Activated CD4-positive, alpha-beta T cell treated with anti-CD3 and anti-CD28 coated beads, Interleukin-2, amount 10 ng/mL, durations not matched to agents 7 days and 5 days (primary cell): ENCODE measurements around the gene KCNG1. TPM values are rescaled to one million over a fixed set of nuclear protein-coding genes. Genes with fewer than 3 reads are reported as not detected.
A peak's percentile ranks its signal among the peaks of the same experiment; 100 is the strongest.
"Not testable (repeated sequence)": the region's sequence is repeated elsewhere in the genome, so short reads cannot be mapped to it uniquely, and the experiment has no call there.

Experiments
- CTCF ChIA-PET: fragments of 350-600 bp; sonication (Branson Sonifier 250); formaldehyde crosslinking; loops from one replicate; lab custom pipeline; 2021; ENCODE audit warnings: antibody characterized with exemption; lab: Charles Lee
- POLR2A ChIA-PET: fragments of 350-600 bp; sonication (Branson Sonifier 250); formaldehyde crosslinking; loops from one replicate; lab custom pipeline; 2021; ENCODE audit warnings: antibody characterized with exemption; lab: Charles Lee
- DNase-seq: peaks from one replicate; pipeline ENCODE4 v3.0.0-alpha.2; 2020
- H3K27ac Mint-ChIP-seq: one replicate; pipeline ENCODE4 v1.8.0; 2021; ENCODE audit warnings: mild to moderate bottlenecking, moderate library complexity, mixed read lengths
- H3K27me3 Mint-ChIP-seq: one replicate; pipeline ENCODE4 v1.8.0; 2021; ENCODE audit warnings: mixed read lengths
- H3K36me3 Mint-ChIP-seq: one replicate; pipeline ENCODE4 v1.8.0; 2021; ENCODE audit warnings: low read depth, mixed read lengths
- H3K4me1 Mint-ChIP-seq: one replicate; pipeline ENCODE4 v1.8.0; 2021; ENCODE audit warnings: mixed read lengths
- H3K4me3 Mint-ChIP-seq: one replicate; pipeline ENCODE4 v1.8.0; 2021; ENCODE audit warnings: mild to moderate bottlenecking, moderate library complexity, mixed read lengths
- H3K9me3 Mint-ChIP-seq: one replicate; pipeline ENCODE4 v1.8.0; 2021; ENCODE audit warnings: mixed read lengths
- total RNA-seq, 2 experiments: library from RNA; stranded (reverse); gene quantifications; one replicate each; pipeline ENCODE4 v1.2.3, GENCODE V29; 2021

Gene KCNG1
- total RNA-seq, 2 experiments from 2014 or later: not detected

DNA sequence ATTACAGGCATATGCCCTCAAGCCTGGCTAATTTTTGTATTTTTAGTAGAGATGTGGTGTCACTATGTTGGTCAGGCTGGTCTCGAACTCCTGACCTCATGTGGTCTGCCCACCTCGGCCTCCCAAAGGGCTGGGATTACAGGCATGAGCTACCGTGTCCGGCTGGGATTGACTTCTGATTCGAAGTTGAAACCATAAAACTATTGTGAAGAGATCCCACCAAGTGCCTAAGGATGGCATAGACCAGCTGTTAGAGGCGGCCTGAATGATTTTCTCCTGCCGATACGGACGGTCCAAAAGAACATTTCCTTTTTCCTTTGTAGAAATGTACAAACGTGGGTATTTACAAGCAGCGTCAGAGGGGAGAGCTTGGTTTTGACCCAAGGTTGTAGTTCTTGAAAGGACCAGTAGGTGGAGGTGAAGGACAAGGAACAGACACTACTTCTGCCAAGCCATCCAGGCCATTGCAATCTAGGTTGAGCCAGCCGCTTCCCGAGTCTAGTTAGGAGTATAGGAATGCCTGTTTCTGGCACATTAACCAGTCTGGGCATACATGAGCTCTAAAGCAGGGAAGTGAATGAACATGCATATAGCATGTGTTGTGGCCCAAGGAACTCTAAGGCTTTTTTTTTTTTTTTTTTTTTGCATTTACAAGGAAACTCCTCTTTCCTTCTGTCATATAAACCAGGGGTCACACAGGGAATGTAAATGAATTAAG lies 35.3 kb downstream of the KCNG1 start:
- ChIA-PET CTCF (interaction anchor here (0.6 to 1.8 kb wide), 25 partner anchors 9 to 1128 kb away, joined by 3 to 29 read pairs (median 4); partner anchors contain the start of gene BCAS4), POLR2A (no interaction called here)
- no peaks in the 10 kb centered on the region for H3K4me1 Mint-ChIP-seq
- H3K27me3 Mint-ChIP-seq: peaks cover 28% of the 10 kb centered on the region
- no peak overlapping the region for H3K27ac Mint-ChIP-seq
- H3K4me3 Mint-ChIP-seq: no peak overlapping the region
- H3K36me3 Mint-ChIP-seq: no peaks in the 10 kb centered on the region
- no peaks in the 10 kb centered on the region for H3K9me3 Mint-ChIP-seq
- DNase-seq: peak; percentile 81

GRCh38 chr20:50983321-50983720 lies 39.6 kb downstream of the KCNG1 start:
- DNase-seq: no peak
- ChIA-PET CTCF (no interaction called here), POLR2A (no interaction called here)
- H3K27ac Mint-ChIP-seq: no peak overlapping the region
- H3K27me3 Mint-ChIP-seq: peaks cover 35% of the 10 kb centered on the region
- H3K9me3 Mint-ChIP-seq: no peaks in the 10 kb centered on the region
- no peaks in the 10 kb centered on the region for H3K36me3 Mint-ChIP-seq
- no peak overlapping the region for H3K4me3 Mint-ChIP-seq
- H3K4me1 Mint-ChIP-seq: peaks cover 4% of the 10 kb centered on the region

DNA sequence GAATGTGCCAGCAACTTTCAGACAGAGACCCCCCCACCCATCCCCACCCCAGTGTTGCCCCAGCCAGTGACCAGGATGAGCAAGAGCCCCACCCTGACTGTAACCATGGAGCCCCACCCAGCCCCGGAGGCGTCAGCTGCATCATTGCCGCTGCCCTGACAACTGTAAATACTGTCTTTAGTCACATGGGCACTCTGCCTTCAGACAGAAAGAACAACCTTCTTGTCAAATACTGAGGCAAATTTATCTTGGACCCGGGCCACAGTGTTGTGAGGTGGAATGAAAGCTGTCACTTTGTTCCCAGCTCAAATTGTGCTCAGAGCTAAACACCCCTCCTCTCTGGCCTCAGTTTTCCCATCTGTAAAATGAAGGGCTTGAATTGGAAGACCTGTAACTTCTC lies 40.5 kb downstream of the KCNG1 start:
- Mint-ChIP-seq H3K4me1 (peaks cover 4% of the 10 kb centered on the region), H3K27me3 (peaks cover 37% of the 10 kb centered on the region), H3K4me3 (no peak overlapping the region), H3K36me3 (no peaks in the 10 kb centered on the region), H3K9me3 (no peaks in the 10 kb centered on the region), H3K27ac (no peak overlapping the region)
- CTCF ChIA-PET: interaction anchor here (0.7 to 2.6 kb wide), 11 partner anchors 9 to 336 kb away, joined by 3 to 10 read pairs (median 5); partner anchors contain the start of genes DPM1 and MOCS3
- DNase-seq: peak; percentile 16
- POLR2A ChIA-PET: interaction anchor here (0.7 kb wide), 1 partner anchor 403 kb away, joined by 3 read pairs; no protein-coding TSS in a partner anchor

GRCh38 chr20:50981714-50982048 lies 41.2 kb downstream of the KCNG1 start:
- ChIA-PET POLR2A (interaction anchor here (0.7 kb wide), 1 partner anchor 403 kb away, joined by 3 read pairs; no protein-coding TSS in a partner anchor), CTCF (interaction anchor here (0.5 to 2.6 kb wide), 17 partner anchors 9 to 343 kb away, joined by 3 to 10 read pairs (median 3); partner anchors contain the start of genes ADNP, BCAS4, DPM1 and MOCS3)
- H3K27ac Mint-ChIP-seq: no peak overlapping the region
- no peak overlapping the region for H3K4me3 Mint-ChIP-seq
- H3K36me3 Mint-ChIP-seq: no peaks in the 10 kb centered on the region
- H3K4me1 Mint-ChIP-seq: peaks cover 4% of the 10 kb centered on the region
- H3K27me3 Mint-ChIP-seq: peaks cover 37% of the 10 kb centered on the region
- DNase-seq: no peak
- H3K9me3 Mint-ChIP-seq: no peaks in the 10 kb centered on the region

GRCh38 chr20:50980851-50981713 lies 41.8 kb downstream of the KCNG1 start:
- Mint-ChIP-seq H3K4me3 (no peak overlapping the region), H3K27me3 (peaks cover 33% of the 10 kb centered on the region), H3K4me1 (peaks cover 4% of the 10 kb centered on the region), H3K9me3 (no peaks in the 10 kb centered on the region), H3K36me3 (no peaks in the 10 kb centered on the region), H3K27ac (no peak overlapping the region)
- peak; percentile 79 for DNase-seq
- CTCF ChIA-PET: interaction anchor here (0.5 to 2.6 kb wide), 18 partner anchors 8 to 665 kb away, joined by 3 to 10 read pairs (median 3); partner anchors contain the start of genes ADNP, BCAS4, DPM1 and MOCS3
- POLR2A ChIA-PET: no interaction called here

DNA sequence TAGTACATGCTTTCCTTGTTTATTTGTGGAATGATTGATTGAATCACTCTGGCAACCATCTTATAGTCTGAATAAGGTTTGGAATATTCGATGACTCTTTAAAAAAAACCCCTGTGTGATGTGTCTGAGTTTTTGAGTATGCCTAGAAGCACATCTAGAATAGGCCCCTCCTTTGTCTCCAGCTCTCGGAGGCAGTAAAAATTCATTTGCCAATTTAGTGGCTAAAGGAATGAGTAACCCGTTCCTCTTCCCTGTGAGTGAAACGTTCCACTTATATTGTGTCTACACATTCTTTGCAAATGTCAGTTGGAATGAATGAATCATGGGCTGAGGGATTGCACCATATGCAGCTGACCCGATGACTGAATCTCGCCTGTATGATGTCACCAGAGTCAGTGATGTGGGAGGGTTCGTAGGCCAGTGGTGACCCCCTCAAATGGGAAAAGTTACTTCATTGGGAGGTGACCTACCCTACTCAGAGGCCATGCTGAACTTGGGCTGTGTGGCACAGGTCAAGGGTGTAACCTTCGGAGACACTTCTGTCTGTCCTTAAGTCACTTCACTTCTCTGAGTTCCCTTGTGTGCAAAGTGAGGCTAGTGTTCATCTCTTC lies 42.7 kb downstream of the KCNG1 start:
- no peak overlapping the region for H3K27ac Mint-ChIP-seq
- no peak overlapping the region for H3K4me3 Mint-ChIP-seq
- DNase-seq: no peak
- CTCF ChIA-PET: interaction anchor here (0.9 to 2.6 kb wide), 6 partner anchors 10 to 665 kb away, joined by 3 to 10 read pairs (median 3); partner anchors contain the start of genes DPM1 and MOCS3
- H3K4me1 Mint-ChIP-seq: peaks cover 4% of the 10 kb centered on the region
- POLR2A ChIA-PET: interaction anchor here (0.6 kb wide), 1 partner anchor 330 kb away, joined by 3 read pairs; no protein-coding TSS in a partner anchor
- no peaks in the 10 kb centered on the region for H3K36me3 Mint-ChIP-seq
- H3K9me3 Mint-ChIP-seq: no peaks in the 10 kb centered on the region
- peaks cover 33% of the 10 kb centered on the region for H3K27me3 Mint-ChIP-seq

DNA sequence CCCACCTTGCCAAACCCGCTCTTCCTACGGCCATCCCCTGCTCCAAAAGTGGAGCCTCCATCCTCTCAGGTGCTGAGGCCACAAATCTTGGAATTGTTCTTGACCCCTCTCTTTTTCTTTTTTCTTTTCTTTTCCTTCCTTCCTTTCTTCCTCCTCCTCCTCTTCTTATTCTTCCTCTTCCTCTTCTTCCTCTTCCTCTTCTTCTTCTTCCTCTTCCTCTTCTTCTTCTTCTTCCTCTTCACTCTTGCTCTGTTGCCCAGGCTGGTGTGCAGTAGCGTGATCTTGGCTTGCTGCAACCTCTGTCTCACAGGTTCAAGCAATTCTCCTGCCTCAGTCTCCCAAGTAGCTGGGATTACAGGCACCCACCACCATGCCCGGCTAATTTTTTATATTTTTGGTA lies 44.4 kb downstream of the KCNG1 start:
- peaks cover 27% of the 10 kb centered on the region for H3K27me3 Mint-ChIP-seq
- H3K36me3 Mint-ChIP-seq, H3K9me3 Mint-ChIP-seq, DNase-seq, H3K27ac Mint-ChIP-seq, POLR2A ChIA-PET, H3K4me3 Mint-ChIP-seq, H3K4me1 Mint-ChIP-seq, CTCF ChIA-PET: not testable (repeated sequence)

GRCh38 chr20:50977066-50978021 lies 45.6 kb downstream of the KCNG1 start:
- ChIA-PET CTCF (interaction anchor here (1.1 kb wide), 1 partner anchor 329 kb away, joined by 3 read pairs; no protein-coding TSS in a partner anchor), POLR2A (no interaction called here)
- DNase-seq: no peak
- Mint-ChIP-seq H3K27ac (no peak overlapping the region), H3K36me3 (no peaks in the 10 kb centered on the region), H3K27me3 (peaks cover 19% of the 10 kb centered on the region), H3K9me3 (no peaks in the 10 kb centered on the region), H3K4me3 (no peak overlapping the region), H3K4me1 (peaks cover 4% of the 10 kb centered on the region)

GRCh38 chr20:50975701-50976330 lies 47.1 kb downstream of the KCNG1 start:
- ChIA-PET CTCF (interaction anchor here (0.7 kb wide), 1 partner anchor 348 kb away, joined by 3 read pairs; no protein-coding TSS in a partner anchor), POLR2A (no interaction called here)
- Mint-ChIP-seq H3K4me1 (peaks cover 2% of the 10 kb centered on the region), H3K27ac (no peak overlapping the region), H3K27me3 (peaks cover 19% of the 10 kb centered on the region), H3K4me3 (no peak overlapping the region), H3K36me3 (no peaks in the 10 kb centered on the region), H3K9me3 (no peaks in the 10 kb centered on the region)
- DNase-seq: no peak

DNA sequence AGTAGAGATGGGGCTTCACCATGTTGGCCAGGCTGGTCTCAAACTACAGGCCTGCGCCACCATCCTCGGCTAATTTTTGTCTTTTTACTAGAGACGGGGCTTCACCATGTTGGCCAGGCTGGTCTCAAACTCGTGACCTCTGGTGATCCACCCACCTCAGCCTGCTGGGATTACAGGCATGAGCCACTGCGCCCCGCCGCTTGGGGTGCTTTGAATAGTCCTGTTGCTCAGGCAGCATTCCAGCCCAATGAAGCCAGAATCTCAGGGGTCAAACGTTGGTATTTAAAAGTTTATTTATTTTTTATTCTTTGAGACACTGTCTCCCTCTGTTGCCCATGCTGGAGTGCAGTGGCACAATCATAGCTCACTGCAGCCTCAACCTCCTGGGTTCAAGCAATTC lies 53.0 kb downstream of the KCNG1 start:
- Mint-ChIP-seq H3K9me3 (no peaks in the 10 kb centered on the region), H3K27ac (no peak overlapping the region), H3K36me3 (no peaks in the 10 kb centered on the region), H3K27me3 (peaks cover 2% of the 10 kb centered on the region), H3K4me1 (no peaks in the 10 kb centered on the region), H3K4me3 (no peak overlapping the region)
- CTCF ChIA-PET: interaction anchor here (1.0 to 1.4 kb wide), 3 partner anchors 10 to 23 kb away, joined by 3 to 4 read pairs (median 3); no protein-coding TSS in a partner anchor
- POLR2A ChIA-PET: no interaction called here
- DNase-seq: no peak

DNA sequence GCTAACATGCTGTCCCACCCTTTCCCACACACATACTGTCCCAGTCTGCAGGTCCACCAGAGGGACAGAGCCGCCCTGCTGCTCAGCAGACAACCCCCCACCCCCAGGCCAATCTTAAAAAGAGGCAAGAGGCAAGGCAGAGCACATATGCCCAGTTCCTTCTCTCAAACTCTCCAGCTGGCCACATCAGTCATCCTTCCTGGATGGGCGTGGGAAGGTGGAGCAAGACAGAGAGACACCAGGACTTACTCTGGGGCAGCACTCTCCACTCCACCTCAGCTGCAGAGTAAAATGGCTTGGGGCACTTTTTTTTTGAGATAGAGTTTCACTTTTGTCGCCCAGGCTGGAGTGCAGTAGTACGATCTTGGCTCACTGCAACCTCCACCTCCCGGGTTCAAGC lies 53.5 kb downstream of the KCNG1 start:
- Mint-ChIP-seq H3K27ac (no peak overlapping the region), H3K27me3 (no peaks in the 10 kb centered on the region), H3K36me3 (no peaks in the 10 kb centered on the region), H3K9me3 (no peaks in the 10 kb centered on the region), H3K4me3 (no peak overlapping the region), H3K4me1 (no peaks in the 10 kb centered on the region)
- ChIA-PET CTCF (interaction anchor here (1.0 to 1.4 kb wide), 2 partner anchors 10 to 23 kb away, joined by 3 read pairs; no protein-coding TSS in a partner anchor), POLR2A (no interaction called here)
- no peak for DNase-seq
